ENCODE data around the gene CIRBP. TPM values are rescaled to one million over a fixed set of nuclear protein-coding genes. Genes with fewer than 3 reads are reported as not detected.

CIRBP gene
- 598 TPM for total RNA-seq

DNA sequence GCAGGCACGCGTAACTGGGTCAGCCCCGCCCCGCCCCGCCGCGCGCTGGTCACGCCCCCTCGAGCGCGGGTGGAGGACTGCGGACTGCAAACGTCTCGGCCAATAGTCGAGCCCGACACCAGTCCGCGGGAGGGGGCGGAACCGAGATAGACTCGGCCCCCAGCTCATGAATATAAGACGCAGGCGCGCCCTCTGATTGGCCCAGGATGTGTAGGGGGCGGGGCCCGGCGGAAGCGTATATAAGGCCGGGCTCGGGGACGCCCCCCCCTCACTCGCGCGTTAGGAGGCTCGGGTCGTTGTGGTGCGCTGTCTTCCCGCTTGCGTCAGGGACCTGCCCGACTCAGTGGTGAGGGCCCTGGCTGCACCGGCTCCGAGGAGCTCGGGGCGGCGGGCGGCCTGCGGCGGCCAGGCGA lies at the start of gene CIRBP:
TSS of gene CIRBP (plus strand) at position 268 of the 413 bp plus-strand sequence. CDS start 1,602 bp downstream, outside the sequence.
- peak; percentile 99 for DNase-seq

DNA sequence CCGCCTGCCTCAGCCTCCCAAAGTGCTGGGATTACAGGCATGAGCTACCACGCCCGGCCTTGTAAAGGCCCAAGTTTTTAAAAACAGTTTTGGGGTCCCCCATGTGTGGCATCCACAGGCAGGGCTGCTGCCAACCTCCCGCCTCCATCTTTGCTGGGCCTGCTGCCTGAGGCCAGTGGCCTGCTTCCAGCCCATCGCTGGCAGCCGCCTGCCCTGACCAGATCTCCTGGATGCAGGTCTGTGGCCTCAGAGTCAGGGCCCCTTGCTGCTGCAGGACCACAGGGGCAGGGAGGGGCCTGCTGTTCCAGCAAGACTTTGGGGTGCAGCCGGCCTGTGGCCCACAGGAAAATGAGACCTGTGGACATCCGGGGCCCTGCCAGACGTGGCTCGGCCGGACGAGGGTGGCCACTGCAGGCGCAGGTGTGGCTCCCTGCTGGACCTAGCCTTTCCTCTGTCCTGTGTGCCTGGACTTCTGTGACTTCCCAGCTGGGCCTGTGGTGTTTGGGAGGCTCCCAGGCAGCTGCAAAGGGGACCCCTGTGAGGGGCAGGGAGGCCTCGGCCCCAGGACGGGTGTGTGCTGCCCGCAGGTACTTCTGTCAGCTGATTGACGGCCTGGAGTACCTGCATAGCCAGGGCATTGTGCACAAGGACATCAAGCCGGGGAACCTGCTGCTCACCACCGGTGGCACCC lies 49.2 kb upstream of the CIRBP start:
- no peak for DNase-seq

DNA sequence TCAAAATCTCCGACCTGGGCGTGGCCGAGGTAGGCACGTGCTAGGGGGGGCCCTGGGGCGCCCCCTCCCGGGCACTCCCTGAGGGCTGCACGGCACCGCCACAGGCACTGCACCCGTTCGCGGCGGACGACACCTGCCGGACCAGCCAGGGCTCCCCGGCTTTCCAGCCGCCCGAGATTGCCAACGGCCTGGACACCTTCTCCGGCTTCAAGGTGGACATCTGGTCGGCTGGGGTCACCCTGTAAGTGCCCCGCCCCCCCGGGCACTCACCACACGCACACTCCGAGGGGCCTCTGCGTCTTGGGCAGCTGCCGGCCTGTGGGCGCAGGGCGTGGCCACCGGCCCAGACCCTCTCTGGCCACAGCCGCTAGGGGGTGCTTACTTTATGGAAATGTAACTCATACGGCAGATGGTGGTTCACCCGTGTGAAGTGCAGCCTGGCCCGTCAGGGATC lies 48.6 kb upstream of the CIRBP start:
- no peak for DNase-seq

DNA sequence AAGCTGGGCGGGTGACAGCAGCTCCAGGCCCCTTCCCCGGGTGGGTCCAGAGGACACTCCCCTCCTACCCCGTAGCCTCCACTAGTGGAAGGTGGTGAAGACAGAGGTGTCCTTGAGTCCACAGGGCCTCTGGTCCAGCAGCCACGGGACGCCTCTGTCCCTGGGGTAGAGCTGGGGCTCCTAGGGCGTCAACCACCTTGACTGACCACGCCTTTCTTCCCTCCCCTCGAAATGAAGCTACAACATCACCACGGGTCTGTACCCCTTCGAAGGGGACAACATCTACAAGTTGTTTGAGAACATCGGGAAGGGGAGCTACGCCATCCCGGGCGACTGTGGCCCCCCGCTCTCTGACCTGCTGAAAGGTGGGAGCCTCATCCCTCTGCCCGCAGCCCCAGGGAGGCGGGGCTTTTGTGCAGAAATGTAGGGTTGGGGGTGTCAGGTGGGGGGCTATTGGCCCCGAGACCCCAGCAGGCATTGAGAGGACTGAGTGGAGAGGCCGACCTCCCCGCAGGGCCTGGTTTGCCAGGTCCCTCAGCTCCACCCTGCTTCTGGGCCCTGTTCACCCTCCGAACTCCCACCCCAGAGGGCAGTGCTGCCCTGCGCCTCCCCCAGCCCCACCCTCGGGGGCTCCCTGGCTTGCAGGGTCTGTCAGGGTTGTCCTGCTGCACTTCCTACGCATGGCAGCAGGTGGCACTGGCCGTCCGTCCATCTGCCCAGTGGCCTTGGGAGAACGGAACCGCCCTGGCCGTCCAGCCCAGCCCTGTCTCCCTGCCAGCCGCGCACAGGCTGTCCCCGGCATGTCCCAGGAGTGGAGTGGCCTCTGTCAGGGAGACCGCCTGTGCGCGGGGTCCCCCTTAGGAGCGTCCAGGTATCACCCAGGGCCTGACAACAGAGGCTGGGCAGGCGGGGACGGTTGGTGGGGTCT lies 47.9 kb upstream of the CIRBP start:
- DNase-seq: no peak

DNA sequence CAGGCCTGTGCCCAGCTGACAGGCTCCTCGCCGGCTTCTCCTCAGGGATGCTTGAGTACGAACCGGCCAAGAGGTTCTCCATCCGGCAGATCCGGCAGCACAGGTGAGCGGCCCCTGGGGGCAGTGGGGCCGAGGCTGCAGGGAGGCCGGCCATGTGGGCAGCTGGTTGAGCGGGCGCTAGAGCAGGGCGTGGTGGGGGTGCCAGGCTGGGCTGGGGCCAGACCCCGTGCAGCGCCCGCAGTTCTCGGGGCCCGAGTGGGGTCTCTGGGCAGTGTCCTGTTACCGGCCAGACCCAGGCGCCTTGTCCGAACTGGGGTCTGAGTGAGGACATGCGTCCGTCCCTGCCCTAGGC lies 47.3 kb upstream of the CIRBP start:
- no peak for DNase-seq

DNA sequence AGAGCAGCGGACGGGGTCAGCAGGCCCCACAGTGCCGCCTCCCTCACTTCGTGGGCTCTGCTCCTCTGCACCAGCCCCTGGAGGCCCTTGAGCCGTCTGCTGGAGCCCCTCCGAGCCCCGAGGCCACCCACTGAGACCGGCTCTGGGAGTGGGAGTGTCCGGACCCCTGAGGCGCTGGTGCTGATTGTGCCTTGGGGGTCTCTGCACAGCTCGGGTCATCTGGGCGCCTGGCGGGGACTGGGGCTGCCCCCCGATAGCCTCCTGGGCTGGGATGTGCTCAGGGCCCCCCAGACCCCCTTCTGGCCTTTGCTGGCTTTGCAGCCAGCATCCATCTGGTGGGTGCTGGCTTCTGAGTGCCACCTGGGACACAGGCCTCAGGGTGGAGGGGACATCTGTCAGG lies 46.7 kb upstream of the CIRBP start:
- no peak for DNase-seq

DNA sequence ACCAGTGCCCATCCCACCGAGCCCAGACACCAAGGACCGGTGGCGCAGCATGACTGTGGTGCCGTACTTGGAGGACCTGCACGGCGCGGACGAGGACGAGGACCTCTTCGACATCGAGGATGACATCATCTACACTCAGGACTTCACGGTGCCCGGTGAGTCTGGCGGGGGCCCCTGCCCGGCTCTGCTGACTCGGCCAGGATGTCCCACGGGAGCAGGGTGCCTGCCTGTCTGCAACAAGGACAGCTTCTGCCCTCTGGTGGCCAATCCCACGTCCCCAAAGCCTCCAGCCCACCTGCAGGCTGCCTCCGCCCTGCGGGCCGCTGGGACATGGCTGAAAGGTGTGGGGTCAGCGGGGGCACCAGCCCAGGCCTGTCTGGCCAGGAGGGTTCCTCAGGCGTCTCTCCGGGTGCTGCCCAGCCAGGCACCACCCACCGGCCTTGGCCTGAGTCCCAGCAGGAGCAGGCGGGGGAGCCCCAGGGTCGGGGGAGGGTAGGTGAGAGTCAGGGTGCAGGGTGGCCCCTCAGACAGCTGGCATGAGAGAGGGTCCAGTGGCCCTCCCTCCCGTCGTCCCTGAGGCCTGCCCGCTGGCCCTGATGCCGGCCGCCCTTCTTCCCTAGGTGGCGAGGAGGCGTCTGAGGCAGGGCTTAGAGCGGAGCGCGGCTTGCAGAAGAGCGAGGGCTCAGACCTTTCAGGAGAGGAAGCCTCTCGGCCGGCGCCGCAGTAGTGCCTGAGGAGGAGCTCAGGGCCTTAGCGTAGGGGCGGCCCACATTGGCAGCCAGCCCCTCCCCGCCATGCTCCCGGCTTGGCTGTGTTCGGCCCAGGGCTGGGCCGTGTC lies 45.9 kb upstream of the CIRBP start:
- DNase-seq: no peak

DNA sequence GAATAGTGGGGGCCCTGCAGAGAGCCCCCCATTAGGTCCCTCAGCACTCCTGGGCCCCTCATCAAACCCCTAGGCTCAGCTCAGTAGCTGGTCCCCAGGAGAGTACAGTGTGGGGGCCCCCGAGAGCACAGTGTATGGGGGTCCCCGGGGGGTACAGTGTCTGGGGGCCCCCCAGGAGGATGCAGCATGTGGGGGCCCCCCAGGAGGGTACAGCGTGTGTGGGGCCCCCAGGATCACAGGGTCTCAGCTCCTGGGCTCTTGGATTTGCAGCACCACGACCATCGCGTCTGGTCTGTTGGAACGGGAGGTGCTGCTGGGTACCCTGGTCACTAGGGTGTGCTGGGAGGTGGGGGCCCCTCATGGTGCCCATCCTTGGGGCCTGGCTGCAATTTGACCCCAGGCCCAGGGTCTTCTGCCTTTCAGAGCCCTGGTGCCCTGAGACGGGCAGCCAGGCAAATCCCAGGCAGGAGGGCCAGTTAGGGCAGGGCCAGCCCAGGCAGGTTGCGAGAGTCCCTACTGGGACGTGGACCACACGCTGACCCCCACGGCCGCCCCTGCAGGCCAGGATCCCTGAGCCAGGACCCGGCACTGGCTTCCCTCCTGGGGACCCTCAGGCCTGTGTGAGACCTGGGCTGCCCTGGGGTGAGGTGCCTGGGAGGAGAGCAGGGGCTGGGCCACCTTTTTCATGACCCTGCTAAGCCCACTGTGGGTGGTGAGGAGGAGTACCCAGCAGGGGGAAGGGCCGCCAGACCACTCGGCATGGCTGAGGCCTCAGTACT lies 44.9 kb upstream of the CIRBP start:
- no peak for DNase-seq

DNA sequence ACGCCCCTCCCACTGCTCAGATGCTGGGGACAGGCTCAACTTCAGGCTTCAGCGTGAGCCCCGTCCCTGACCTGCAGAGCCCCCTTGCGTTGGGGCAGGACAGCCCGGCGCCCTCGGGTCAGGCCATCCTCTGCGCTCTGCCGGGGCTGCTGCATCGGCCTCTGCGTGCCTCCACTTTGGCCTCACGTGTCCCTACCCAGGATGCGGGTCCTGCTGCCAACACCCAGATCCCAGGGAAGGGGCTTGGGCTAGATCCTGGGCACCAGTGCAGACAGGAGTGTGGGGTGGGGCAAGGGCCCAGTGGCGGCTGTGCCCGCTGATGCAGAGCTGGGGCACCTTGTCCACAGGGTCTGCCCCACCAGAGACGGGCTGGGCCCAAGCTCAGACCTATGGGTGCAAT lies 44.3 kb upstream of the CIRBP start:
- no peak for DNase-seq

DNA sequence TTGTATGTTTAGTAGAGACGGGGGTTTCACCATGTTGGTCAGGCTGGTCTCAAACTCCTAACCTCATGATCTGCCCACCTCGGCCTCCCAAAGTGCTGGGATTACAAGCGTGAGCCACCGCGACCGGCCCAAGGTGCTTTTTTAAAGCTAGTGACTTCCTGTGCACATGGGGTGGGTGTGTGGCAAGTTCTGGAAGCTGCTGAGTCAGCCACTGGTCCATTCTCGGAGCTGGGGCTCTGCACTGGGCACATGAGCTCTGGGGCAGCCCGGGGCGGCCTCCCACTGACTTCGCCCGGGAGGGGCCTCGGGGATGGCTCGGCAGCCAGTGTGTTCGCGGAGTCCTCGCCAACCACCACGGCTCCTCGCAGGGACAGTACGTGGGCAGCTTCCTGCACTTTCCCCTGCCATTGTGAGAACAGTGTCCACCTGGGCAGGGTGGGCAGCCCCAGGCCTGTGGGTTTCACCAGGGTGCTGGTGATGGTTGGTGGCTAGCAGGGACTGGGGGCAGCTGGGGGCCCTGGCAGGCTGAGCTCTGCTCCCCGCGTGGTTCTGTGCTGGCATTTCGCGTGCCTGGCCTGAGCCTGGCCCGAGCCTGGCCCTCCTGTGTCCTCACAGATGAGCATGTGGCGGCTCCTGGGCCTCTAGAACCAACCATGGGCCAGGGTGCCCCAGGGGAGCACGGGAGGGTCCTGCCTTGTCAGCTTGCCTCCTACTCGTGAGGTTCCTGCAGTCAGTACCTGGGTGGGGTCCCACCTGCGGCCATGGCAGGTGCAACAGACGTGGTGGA lies 43.5 kb upstream of the CIRBP start:
- no peak for DNase-seq

DNA sequence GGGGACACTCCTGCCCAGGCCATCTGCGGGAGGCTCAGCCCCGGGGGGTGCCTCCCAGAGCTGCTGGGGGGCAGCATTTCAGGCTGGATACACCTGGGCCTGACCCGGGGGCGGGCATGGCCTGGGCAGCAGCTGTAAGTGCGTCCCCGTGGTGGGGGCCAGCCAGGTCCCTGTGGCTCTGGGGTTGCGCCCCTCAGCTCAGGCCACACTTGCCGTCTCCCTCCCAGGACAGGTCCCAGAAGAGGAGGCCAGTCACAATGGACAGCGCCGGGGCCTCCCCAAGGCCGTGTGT lies 43.0 kb upstream of the CIRBP start:
- DNase-seq: no peak

DNA sequence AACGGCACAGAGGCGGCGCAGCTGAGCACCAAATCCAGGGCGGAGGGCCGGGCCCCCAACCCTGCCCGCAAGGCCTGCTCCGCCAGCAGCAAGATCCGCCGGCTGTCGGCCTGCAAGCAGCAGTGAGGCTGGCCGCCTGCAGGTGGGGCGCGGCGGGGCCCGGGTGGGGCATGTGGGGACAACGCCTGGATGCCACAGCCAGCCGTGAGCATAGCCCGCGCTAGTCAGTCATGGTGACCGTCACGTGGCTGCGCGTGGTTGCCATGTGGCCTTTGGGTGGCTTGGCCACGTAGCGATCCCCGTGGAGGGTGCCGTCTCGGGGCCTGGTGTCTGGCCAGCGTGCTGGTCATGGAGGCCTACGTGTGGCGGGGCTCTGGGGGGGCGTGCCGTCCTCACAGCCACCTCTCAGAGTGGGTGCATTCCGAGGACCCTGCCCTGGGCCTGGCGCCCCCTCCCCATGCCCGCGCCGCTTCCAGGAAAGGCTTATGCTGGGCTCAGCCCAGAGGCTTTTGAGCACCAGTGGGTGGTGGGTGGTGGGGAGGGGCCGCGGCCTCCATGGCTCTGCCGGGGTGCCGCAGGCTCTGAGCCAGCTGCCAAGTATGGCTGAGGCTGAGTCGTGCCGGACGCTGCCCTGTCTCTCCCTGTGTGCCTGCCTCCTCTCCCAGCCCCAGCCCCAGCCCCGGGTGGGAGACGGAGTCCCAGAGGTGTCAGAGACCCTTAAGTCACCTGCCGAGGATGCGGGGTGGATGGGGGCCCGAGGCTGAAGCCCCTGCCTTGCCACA lies 42.4 kb upstream of the CIRBP start:
- DNase-seq: no peak

DNA sequence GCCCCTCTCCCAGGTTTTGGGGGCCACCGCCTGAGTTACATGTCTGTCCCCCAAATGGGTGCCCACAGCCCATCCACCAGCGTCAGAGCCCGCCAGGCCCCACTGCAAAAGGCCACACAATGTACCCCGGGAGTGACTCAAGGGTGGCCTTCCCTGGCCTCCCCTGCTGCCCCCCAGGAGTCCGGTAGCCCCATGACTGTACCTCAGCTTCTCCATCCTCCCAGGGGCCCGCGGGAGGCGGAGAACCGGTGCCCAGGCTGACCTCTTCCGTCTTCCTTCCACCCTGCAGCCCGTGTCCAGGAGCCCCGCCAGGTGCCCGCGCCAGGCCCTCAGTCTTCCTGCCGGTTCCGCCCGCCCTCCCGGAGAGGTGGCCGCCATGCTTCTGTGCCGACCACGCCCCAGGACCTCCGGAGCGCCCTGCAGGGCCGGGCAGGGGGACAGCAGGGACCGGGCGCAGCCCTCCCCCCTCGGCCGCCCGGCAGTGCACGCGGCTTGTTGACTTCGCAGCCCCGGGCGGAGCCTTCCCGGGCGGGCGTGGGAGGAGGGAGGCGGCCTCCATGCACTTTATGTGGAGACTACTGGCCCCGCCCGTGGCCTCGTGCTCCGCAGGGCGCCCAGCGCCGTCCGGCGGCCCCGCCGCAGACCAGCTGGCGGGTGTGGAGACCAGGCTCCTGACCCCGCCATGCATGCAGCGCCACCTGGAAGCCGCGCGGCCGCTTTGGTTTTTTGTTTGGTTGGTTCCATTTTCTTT lies 41.7 kb upstream of the CIRBP start:
- no peak for DNase-seq

DNA sequence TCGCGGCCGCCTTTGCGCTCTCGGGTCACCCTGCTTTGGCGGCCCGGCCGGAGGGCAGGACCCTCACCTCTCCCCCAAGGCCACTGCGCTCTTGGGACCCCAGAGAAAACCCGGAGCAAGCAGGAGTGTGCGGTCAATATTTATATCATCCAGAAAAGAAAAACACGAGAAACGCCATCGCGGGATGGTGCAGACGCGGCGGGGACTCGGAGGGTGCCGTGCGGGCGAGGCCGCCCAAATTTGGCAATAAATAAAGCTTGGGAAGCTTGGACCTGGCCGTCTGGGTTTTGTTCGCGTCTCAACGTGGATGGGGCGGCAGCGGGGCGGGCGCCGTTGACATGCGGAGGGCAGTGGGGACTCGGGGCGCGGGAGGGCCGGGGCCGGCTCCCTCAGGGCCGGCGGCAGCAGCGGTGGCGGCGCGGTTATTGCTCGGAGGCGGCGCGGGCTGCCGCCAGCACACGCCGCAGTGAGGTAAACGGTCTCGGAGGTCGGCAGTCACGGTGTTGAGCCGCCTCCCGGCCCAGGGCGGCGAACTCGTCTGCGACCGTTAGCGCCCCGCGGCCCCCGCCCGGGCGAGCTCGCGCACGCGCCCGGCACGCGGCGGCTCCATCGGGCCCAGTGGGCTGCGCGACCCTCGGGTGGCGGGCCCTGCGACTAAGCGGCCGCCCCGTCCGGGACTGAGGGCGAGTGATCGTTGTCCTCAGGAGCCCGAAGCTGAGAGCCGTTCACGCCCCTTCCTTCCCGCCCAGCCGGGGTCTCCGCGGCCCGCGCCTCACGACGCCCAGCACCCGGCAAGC lies 40.8 kb upstream of the CIRBP start:
- DNase-seq: no peak

DNA sequence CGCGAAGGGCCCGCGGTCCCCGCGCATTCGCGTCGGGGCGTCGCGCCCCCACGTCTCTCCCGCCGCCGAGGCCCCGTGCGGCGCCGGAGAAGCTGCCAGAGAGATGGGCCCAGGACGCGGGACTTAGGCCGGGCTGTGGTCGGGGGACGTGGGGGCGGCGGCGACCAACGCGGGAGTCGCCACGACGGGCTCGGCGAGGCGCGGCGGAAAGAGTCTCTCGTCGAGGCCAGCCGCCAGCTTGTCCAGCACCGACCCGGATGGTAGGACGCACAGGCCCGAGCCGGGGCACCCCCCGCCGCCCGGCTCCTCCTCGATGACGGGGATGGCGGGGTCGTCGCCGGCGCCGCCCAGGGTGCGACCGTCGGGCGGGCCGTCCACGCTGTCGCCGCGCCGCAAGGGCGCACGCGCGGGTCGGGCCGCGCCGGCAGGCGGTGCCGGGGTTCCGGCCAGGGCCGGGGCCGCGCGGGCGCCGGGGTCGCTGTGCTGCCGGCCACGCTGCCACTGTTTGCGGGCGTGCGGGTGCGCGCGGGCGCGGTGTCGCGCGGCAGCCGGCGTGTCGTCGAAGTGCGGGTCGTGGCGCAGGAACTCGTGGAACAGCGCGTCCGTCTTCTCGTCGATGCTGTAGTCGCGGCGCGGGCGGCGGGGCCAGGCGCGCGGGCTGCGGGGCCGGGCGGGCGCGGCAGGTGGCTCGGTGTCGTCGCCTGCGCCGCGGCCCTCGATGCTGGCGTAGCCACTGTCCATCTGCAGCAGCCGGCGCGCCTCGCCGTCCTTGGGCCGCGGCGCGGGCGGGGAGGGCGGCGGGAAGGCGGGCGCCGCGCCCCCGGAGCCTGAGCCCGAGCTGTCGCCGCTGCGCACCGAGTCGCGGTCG lies 39.8 kb upstream of the CIRBP start:
- no peak for DNase-seq

DNA sequence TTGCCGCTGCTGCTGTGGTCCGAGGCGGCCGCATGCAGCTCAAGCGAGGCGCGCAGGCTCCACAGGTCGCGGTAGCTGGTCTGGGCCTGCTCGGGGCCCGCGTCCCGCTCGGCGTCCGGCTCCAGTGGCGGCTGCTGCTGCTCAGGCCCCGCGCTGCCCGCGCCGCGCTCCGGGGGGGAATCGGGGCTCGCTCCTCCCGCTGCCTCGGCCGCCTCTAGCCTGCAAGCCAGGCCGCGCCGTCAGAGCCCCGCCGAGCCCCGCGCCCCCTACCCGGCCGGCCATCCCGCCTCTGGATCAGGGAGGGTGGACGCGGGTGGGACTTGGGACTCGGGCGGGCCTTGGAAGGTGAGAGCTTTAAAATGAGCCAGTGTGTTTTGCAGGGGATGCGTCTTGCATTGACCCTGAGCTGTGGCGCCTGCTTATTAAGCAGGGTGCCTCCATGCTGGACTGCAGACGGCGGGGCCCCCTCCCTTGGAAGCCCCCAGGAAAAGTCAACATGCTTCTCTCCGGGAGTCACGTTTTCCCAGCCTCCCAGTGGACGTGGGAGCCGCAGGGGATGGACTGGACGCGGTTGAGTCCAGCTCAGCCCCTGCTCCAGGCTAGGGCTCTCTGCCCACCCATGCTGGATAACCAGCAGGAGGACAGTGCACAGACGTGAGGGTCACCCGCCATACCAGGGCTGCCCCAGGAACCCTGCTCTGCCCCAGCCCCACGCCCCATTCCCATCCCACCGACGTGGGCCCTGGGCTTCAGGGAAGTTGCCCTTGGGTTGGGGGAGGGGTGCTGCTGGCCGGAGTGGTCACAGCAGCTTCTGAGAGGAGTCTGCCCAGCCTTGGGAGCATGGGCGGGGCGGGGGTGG lies 39.0 kb upstream of the CIRBP start:
- no peak for DNase-seq
